ENCODE measurements around the gene C20orf96.

Gene C20orf96

GRCh38 chr20:286508-286907, 4.0 kb downstream of the C20orf96 start:
- DNase-seq (ENCODE audit: low spot score), result no peak
- no peak for TF ChIP-seq CTCF (IDR thresholded peaks at IDR 0.05; ENCODE audit: extremely low read depth, missing control alignments)

GRCh38 chr20:284172-284571, 6.4 kb downstream of the C20orf96 start:
- TF ChIP-seq CTCF (IDR thresholded peaks at IDR 0.05; ENCODE audit: extremely low read depth, missing control alignments), result no peak
- DNase-seq (ENCODE audit: low spot score), result no peak

- no peak for TF ChIP-seq CTCF (IDR thresholded peaks at IDR 0.05; ENCODE audit: extremely low read depth, missing control alignments)
- DNase-seq (ENCODE audit: low spot score), result no peak
Measured at GRCh38 chr20:278607-279571, 11.7 kb downstream of the C20orf96 start.

GRCh38 chr20:278181-278580, 12.4 kb downstream of the C20orf96 start:
- no peak for DNase-seq (ENCODE audit: low spot score)

GRCh38 chr20:277496-277781, 13.1 kb downstream of the C20orf96 start:
- no peak for TF ChIP-seq CTCF (IDR thresholded peaks at IDR 0.05; ENCODE audit: extremely low read depth, missing control alignments)
- no peak for DNase-seq (ENCODE audit: low spot score)

More at GRCh38 chr20:278181-278580, 12.4 kb downstream of the C20orf96 start:
- no peak for TF ChIP-seq CTCF (IDR thresholded peaks at IDR 0.05; ENCODE audit: extremely low read depth, missing control alignments)

- no peak for DNase-seq (ENCODE audit: low spot score)
- TF ChIP-seq CTCF (IDR thresholded peaks at IDR 0.05; ENCODE audit: extremely low read depth, missing control alignments), result no peak
Measured at GRCh38 chr20:276620-277495, 13.7 kb downstream of the C20orf96 start.

GRCh38 chr20:275791-276190, 14.8 kb downstream of the C20orf96 start:
- no peak for TF ChIP-seq CTCF (IDR thresholded peaks at IDR 0.05; ENCODE audit: extremely low read depth, missing control alignments)

More at GRCh38 chr20:275791-276190, 14.8 kb downstream of the C20orf96 start:
- no peak for DNase-seq (ENCODE audit: low spot score)
